Measurements from ENCODE around the gene SMIM29. TPM values are rescaled to one million over a fixed set of nuclear protein-coding genes. Genes with fewer than 3 reads are reported as not detected.

SMIM29 gene
- total RNA-seq: 25.8 and 27.7 TPM in 2 replicates

DNA sequence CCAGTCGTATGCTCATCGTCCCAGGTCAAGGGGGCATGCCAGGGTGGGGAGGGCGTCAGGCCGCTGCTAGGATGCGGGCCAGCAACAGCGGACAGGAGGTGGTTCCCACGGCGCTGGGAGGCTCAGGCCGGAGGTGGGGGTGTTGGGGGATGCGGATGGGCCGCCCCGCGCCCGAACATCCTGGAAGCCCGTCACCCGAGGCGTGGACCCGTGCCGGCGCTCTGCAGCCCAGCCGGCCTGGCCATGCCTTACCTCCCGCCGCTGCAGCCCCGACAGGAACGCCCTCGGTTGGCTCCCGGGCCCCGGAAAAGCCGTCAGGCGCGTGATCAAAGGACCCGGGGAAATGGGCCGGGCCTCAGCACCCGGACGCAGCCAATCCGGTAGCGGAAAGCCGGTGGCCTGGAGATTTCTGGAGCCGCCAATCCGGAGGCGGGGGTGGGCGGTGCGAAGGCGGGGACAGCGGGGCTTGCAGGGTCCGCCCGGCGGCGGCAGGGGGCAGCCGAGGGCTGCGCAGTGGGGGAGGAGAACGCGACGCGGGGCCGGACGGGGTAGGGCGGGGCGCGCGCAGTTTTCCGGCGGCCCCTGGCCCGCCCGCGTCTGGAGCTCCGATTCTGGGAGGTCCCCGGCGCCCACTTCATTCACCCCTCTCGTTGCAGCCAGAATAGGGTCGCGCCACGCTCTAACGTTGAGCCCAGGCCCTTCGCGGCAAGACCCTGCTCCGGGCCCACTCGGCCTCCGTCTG is at the start of gene SMIM29:
TSS of gene SMIM29 (minus strand) at position 280 of the 742 bp plus-strand sequence. CDS start 1,215 bp downstream, outside the sequence.
- Mint-ChIP-seq H3K9me3 (no peaks in the 10 kb centered on the region), H3K4me1 (peaks cover 53% of the 10 kb centered on the region), H3K36me3 (ENCODE audit: low read depth) (peaks cover 28% of the 10 kb centered on the region), H3K27ac (peak within 1 kb of the TSS; percentile 96), H3K4me3 (peak within 1 kb of the TSS; percentile 95), H3K27me3 (no peaks in the 10 kb centered on the region)
- intact Hi-C loops (cut with micrococcal nuclease): loop anchor here (1.0 to 5.0 kb wide), 11 partner anchors 12 to 993 kb away; partner anchors contain the start of gene NUDT3
- ChIA-PET CTCF (interaction anchor here (0.6 to 5.4 kb wide), 26 partner anchors 12 to 891 kb away, joined by 3 to 168 read pairs (median 5); partner anchors contain the start of genes HMGA1, NUDT3 and RPS10), POLR2A (interaction anchor here (0.5 to 5.1 kb wide), 19 partner anchors 9 to 360 kb away, joined by 3 to 70 read pairs (median 7); partner anchors contain the start of genes HMGA1, NUDT3 and RPS10)
- TF ChIP-seq, protein P1, sequence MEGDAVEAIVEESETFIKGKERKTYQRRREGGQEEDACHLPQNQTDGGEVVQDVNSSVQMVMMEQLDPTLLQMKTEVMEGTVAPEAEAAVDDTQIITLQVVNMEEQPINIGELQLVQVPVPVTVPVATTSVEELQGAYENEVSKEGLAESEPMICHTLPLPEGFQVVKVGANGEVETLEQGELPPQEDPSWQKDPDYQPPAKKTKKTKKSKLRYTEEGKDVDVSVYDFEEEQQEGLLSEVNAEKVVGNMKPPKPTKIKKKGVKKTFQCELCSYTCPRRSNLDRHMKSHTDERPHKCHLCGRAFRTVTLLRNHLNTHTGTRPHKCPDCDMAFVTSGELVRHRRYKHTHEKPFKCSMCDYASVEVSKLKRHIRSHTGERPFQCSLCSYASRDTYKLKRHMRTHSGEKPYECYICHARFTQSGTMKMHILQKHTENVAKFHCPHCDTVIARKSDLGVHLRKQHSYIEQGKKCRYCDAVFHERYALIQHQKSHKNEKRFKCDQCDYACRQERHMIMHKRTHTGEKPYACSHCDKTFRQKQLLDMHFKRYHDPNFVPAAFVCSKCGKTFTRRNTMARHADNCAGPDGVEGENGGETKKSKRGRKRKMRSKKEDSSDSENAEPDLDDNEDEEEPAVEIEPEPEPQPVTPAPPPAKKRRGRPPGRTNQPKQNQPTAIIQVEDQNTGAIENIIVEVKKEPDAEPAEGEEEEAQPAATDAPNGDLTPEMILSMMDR (IDR thresholded peaks at IDR 0.05): no peak
- ATAC-seq (ENCODE audit: low read depth) (peak; percentile 90), DNase-seq (peak; percentile 98)

DNA sequence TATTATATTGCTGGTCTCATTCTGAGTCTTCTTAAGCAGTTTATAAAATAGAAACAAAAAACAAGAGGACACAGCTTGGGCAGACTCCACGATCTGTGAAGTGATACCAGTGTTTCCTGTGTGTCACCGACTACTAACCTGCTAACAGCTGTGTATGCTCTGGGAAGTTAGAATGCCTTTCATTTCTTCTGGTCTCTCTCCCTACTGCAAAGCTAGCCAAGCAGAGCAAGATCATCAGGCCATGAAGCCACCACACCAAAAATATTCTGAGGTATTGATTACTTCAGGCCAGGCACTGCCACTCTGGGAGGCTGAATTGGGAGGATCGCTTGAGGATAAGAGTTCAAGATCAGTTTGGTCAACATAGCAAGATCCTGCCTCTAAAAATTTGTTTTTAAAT is 46.9 kb upstream of the SMIM29 start:
- Mint-ChIP-seq H3K4me1 (peaks cover 66% of the 10 kb centered on the region), H3K27me3 (no peaks in the 10 kb centered on the region), H3K27ac (peak overlapping the region; percentile 94), H3K4me3 (peak overlapping the region; percentile 52), H3K36me3 (ENCODE audit: low read depth) (peaks cover 30% of the 10 kb centered on the region), H3K9me3 (no peaks in the 10 kb centered on the region)
- DNase-seq: no peak
- ATAC-seq (ENCODE audit: low read depth): peak; percentile 90
- CTCF ChIA-PET: interaction anchor here (1.0 to 1.3 kb wide), 3 partner anchors 46 to 97 kb away, joined by 3 to 7 read pairs (median 3); partner anchors contain the start of gene NUDT3
- intact Hi-C loops (cut with micrococcal nuclease): loop anchor here (1.0 to 5.0 kb wide), 3 partner anchors 37 to 97 kb away; partner anchors contain the start of genes NUDT3 and SMIM29
- TF ChIP-seq, protein P1 (IDR thresholded peaks at IDR 0.05): no peak
- POLR2A ChIA-PET: interaction anchor here (0.5 to 1.5 kb wide), 7 partner anchors 45 to 129 kb away, joined by 3 to 6 read pairs (median 3); partner anchors contain the start of genes HMGA1 and NUDT3

DNA sequence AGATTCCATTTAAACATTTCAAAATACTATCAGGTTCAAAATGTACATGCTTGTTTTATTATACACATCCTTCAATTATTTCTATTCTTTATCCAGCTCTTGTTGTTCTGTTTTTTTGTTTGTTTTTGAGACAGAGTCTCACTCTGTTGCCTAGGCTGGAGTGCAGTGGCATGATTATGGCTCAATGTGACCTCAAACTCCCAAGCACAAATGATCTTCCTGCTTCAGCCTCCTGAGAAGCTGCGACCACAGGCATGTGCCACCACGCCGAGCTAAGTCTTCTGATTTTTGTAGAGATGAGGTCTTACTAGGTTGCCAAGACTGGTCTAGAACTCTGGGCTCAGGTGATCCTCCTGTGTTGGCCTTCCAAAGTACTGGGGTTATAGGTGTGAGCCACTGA is 44.1 kb upstream of the SMIM29 start:
- Mint-ChIP-seq H3K27ac (no peak overlapping the region), H3K36me3 (ENCODE audit: low read depth) (peaks cover 39% of the 10 kb centered on the region), H3K27me3 (no peaks in the 10 kb centered on the region), H3K4me3 (no peak overlapping the region), H3K4me1 (peaks cover 59% of the 10 kb centered on the region), H3K9me3 (no peaks in the 10 kb centered on the region)
- intact Hi-C loops (cut with micrococcal nuclease): no loop called here
- DNase-seq (no peak), ATAC-seq (ENCODE audit: low read depth) (no peak)
- TF ChIP-seq, protein P1 (IDR thresholded peaks at IDR 0.05): no peak
- ChIA-PET POLR2A (no interaction called here), CTCF (no interaction called here)

DNA sequence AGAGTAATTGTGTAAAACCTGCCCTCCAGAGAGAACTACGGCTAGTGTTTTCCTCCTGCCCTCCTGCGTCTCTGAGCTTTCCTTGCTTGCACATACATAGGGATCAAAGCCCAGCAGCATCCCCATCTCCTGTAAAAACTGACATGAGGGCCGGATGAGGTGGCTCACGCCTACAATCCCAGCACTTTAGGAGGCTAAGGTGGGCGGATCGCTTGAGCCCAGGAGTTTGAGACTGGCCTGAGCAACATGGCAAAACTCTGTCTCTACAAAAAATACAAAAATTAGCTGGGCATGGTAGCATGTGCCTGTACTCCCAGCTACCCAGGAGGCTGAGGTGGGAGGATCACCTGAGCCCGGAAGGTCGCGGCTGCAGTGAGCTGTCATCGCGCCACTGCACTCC is 40.3 kb upstream of the SMIM29 start:
- H3K4me3 Mint-ChIP-seq: no peak overlapping the region
- DNase-seq (no peak), ATAC-seq (ENCODE audit: low read depth) (no peak)
- ChIA-PET CTCF (no interaction called here), POLR2A (no interaction called here)
- H3K27me3 Mint-ChIP-seq: no peaks in the 10 kb centered on the region
- peak overlapping the region; percentile 39 for H3K27ac Mint-ChIP-seq
- H3K9me3 Mint-ChIP-seq: no peaks in the 10 kb centered on the region
- intact Hi-C loops (cut with micrococcal nuclease): no loop called here
- H3K4me1 Mint-ChIP-seq: peaks cover 56% of the 10 kb centered on the region
- peaks cover 65% of the 10 kb centered on the region for H3K36me3 Mint-ChIP-seq (ENCODE audit: low read depth)
- TF ChIP-seq, protein P1 (IDR thresholded peaks at IDR 0.05): no peak

DNA sequence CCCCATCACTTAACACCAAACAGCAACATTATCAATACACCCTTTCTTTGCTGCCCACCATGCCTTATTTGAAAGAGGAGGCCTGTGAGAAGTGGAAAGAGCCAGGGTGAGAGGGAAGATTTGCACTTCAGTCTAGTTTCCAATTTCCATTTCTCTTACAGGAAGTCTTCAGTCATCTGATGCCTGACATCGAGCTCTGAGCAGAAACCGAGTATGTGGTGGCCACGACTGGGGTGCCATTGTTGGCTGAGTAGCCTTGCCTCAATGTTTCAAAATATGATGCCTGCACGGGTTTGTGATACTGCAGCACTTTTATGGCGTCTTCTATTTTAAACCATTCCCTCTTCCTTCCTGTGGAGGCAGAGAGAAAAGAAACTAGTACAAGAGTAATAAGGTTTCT is 39.8 kb upstream of the SMIM29 start:
- intact Hi-C loops (cut with micrococcal nuclease): no loop called here
- H3K4me3 Mint-ChIP-seq: no peak overlapping the region
- ATAC-seq (ENCODE audit: low read depth) (no peak), DNase-seq (no peak)
- H3K4me1 Mint-ChIP-seq: peaks cover 53% of the 10 kb centered on the region
- no peaks in the 10 kb centered on the region for H3K27me3 Mint-ChIP-seq
- H3K9me3 Mint-ChIP-seq: no peaks in the 10 kb centered on the region
- TF ChIP-seq, protein P1 (IDR thresholded peaks at IDR 0.05): no peak
- ChIA-PET CTCF (no interaction called here), POLR2A (no interaction called here)
- H3K36me3 Mint-ChIP-seq (ENCODE audit: low read depth): peaks cover 64% of the 10 kb centered on the region
- peak overlapping the region; percentile 39 for H3K27ac Mint-ChIP-seq

Data from activated B cell treated with CpG ODN at 0.5 μM for 24 hours (primary cell).